ENCODE data around the gene L2HGDH. TPM values are rescaled to one million over a fixed set of nuclear protein-coding genes. Genes with fewer than 3 reads are reported as not detected.

Gene L2HGDH
- total RNA-seq, 1 experiment from 2014 or later: 16.9 TPM

DNA sequence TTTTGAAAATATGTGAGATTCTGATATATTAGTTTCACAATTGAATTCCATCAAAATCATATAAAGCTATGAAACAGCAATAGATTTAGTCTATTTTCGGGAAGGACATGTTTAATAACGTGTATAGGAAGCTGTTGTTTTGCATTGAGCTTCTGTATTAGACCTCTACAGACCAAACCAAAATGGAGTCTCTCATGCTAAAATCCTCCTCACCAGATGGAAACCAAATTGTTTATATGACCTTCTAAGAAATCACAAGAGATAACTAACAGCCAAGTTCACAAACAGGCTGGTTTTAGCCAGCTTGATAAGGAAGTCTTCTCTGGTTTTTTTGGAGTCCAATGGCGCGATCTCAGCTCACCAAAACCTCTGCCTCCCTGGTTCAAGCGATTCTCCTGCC, 23.9 kb downstream of the L2HGDH start:
- H3K4me2 ChIP-seq (ENCODE audit: low read length): no peak overlapping the region
- RAD21 ChIA-PET (ENCODE audit: low non-redundant PET in 1 of 2, low total read pairs in 2 of 2, uncharacterized antibody in 2 of 2, unreplicated experiment in 2 of 2): no interaction called here
- BruUV-seq (replicated peaks): no TSS peak

GRCh38 chr14:50285861-50286260, 26.2 kb downstream of the L2HGDH start:
- no peaks in the 10 kb centered on the region for H3K27me3 ChIP-seq (ENCODE audit: insufficient read depth, low read length)
- TF ChIP-seq CEBPB (IDR thresholded peaks at IDR 0.05; ENCODE audit: low read depth): no peak
- TF ChIP-seq, protein P1, sequence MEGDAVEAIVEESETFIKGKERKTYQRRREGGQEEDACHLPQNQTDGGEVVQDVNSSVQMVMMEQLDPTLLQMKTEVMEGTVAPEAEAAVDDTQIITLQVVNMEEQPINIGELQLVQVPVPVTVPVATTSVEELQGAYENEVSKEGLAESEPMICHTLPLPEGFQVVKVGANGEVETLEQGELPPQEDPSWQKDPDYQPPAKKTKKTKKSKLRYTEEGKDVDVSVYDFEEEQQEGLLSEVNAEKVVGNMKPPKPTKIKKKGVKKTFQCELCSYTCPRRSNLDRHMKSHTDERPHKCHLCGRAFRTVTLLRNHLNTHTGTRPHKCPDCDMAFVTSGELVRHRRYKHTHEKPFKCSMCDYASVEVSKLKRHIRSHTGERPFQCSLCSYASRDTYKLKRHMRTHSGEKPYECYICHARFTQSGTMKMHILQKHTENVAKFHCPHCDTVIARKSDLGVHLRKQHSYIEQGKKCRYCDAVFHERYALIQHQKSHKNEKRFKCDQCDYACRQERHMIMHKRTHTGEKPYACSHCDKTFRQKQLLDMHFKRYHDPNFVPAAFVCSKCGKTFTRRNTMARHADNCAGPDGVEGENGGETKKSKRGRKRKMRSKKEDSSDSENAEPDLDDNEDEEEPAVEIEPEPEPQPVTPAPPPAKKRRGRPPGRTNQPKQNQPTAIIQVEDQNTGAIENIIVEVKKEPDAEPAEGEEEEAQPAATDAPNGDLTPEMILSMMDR (IDR thresholded peaks at IDR 0.05 in 2 of 3, conservative IDR thresholded peaks at IDR 0.05 in 1 of 3; ENCODE audit: borderline replicate concordance in 1 of 3, insufficient read depth in 1 of 3, low read depth in 2 of 3, low read length in 2 of 3): no peak
- no peak for TF ChIP-seq SP1 (IDR thresholded peaks at IDR 0.05; ENCODE audit: low read depth)
- TF ChIP-seq TCF7L2 (IDR thresholded peaks at IDR 0.05; ENCODE audit: borderline replicate concordance, extremely low read depth, insufficient read depth, insufficient read length): no peak
- TF ChIP-seq ATF3 (IDR thresholded peaks at IDR 0.05): no peak
- no peak for TF ChIP-seq SRF (IDR thresholded peaks at IDR 0.05; ENCODE audit: low read depth)
- TF ChIP-seq, protein P2, sequence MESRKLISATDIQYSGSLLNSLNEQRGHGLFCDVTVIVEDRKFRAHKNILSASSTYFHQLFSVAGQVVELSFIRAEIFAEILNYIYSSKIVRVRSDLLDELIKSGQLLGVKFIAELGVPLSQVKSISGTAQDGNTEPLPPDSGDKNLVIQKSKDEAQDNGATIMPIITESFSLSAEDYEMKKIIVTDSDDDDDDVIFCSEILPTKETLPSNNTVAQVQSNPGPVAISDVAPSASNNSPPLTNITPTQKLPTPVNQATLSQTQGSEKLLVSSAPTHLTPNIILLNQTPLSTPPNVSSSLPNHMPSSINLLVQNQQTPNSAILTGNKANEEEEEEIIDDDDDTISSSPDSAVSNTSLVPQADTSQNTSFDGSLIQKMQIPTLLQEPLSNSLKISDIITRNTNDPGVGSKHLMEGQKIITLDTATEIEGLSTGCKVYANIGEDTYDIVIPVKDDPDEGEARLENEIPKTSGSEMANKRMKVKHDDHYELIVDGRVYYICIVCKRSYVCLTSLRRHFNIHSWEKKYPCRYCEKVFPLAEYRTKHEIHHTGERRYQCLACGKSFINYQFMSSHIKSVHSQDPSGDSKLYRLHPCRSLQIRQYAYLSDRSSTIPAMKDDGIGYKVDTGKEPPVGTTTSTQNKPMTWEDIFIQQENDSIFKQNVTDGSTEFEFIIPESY (IDR thresholded peaks at IDR 0.05; ENCODE audit: extremely low read depth, insufficient replicate concordance, low read length): no peak
- TF ChIP-seq CBX3 (IDR thresholded peaks at IDR 0.05; ENCODE audit: low read depth): no peak
- no peaks in the 10 kb centered on the region for H4K20me1 ChIP-seq (ENCODE audit: insufficient read depth)
- BruUV-seq (replicated peaks): no TSS peak
- intact Hi-C loops (cut with micrococcal nuclease): no loop called here
- POLR2A ChIA-PET: no interaction called here
- no peak overlapping the region for H3K27ac ChIP-seq (ENCODE audit: low read depth, low read length)
- RAD21 ChIA-PET (ENCODE audit: low non-redundant PET in 1 of 2, low total read pairs in 2 of 2, uncharacterized antibody in 2 of 2, unreplicated experiment in 2 of 2): interaction anchor here in 1 of 2 experiments (0.6 kb wide), 1 partner anchor 84 kb away, joined by 3 read pairs; no protein-coding TSS in a partner anchor
- no peak overlapping the region for H2AFZ ChIP-seq (ENCODE audit: low read depth, low read length, poor library complexity, severe bottlenecking)
- H3K9me2 ChIP-seq (ENCODE audit: insufficient read depth): no peaks in the 10 kb centered on the region
- DNase-seq (ENCODE audit: low read depth, low spot score) (no peak), ATAC-seq (no peak)
- H3K4me3 ChIP-seq (replicated peaks in 1 of 2; ENCODE audit: low read depth in 1 of 2, low read length in 2 of 2): no peak overlapping the region
- H3K36me3 ChIP-seq (ENCODE audit: control insufficient read depth in 1 of 2, insufficient read depth in 2 of 2, low read length in 2 of 2): no peaks in the 10 kb centered on the region
- no peak overlapping the region for H3K9ac ChIP-seq (ENCODE audit: low read length)
- no peaks in the 10 kb centered on the region for H3K9me3 ChIP-seq (ENCODE audit: control insufficient read depth in 1 of 2, insufficient read depth in 1 of 2, low read depth in 1 of 2, low read length in 2 of 2)
- CTCF ChIA-PET: no interaction called here
- no peaks in the 10 kb centered on the region for H3K4me1 ChIP-seq (ENCODE audit: control insufficient read depth in 1 of 2, insufficient read depth in 2 of 2, low read length in 2 of 2)
- no peaks in the 10 kb centered on the region for H3K79me2 ChIP-seq (ENCODE audit: insufficient read depth, low read length)
- H3K4me2 ChIP-seq (ENCODE audit: low read length): no peak overlapping the region

More for the DNA sequence above, 23.9 kb downstream of the L2HGDH start:
- no peaks in the 10 kb centered on the region for H3K9me3 ChIP-seq (ENCODE audit: control insufficient read depth in 1 of 2, insufficient read depth in 1 of 2, low read depth in 1 of 2, low read length in 2 of 2)
- H2AFZ ChIP-seq (ENCODE audit: low read depth, low read length, poor library complexity, severe bottlenecking): no peak overlapping the region
- CTCF ChIA-PET: no interaction called here
- ATAC-seq (no peak), DNase-seq (ENCODE audit: low read depth, low spot score) (no peak)
- POLR2A ChIA-PET: no interaction called here
- H3K9ac ChIP-seq (ENCODE audit: low read length): no peak overlapping the region
- H3K79me2 ChIP-seq (ENCODE audit: insufficient read depth, low read length): no peaks in the 10 kb centered on the region
- H3K36me3 ChIP-seq (ENCODE audit: control insufficient read depth in 1 of 2, insufficient read depth in 2 of 2, low read length in 2 of 2): peaks cover 4 to 9% of the 10 kb centered on the region in 2 experiments; a peak in 2 of 4 replicates
- H3K4me1 ChIP-seq (ENCODE audit: control insufficient read depth in 1 of 2, insufficient read depth in 2 of 2, low read length in 2 of 2): no peaks in the 10 kb centered on the region
- H3K4me3 ChIP-seq (replicated peaks in 1 of 2; ENCODE audit: low read depth in 1 of 2, low read length in 2 of 2): no peak overlapping the region
- no peak overlapping the region for H3K27ac ChIP-seq (ENCODE audit: low read depth, low read length)
- no peaks in the 10 kb centered on the region for H3K27me3 ChIP-seq (ENCODE audit: insufficient read depth, low read length)
- intact Hi-C loops (cut with micrococcal nuclease): no loop called here
- H4K20me1 ChIP-seq (ENCODE audit: insufficient read depth): no peaks in the 10 kb centered on the region
- TF ChIP-seq YY1 (IDR thresholded peaks at IDR 0.05; ENCODE audit: extremely low read depth, insufficient replicate concordance, low read depth, low read length) (no peak), TCF7L2 (IDR thresholded peaks at IDR 0.05; ENCODE audit: borderline replicate concordance, extremely low read depth, insufficient read depth, insufficient read length) (no peak), CBX3 (IDR thresholded peaks at IDR 0.05; ENCODE audit: low read depth) (no peak), ZNF274 (IDR thresholded peaks at IDR 0.05; ENCODE audit: low read depth, low read length) (no peak), ZFX (IDR thresholded peaks at IDR 0.05) (no peak), SIN3A (IDR thresholded peaks at IDR 0.05; ENCODE audit: low read depth) (no peak), EZH2 (IDR thresholded peaks at IDR 0.05) (no peak), JUND (IDR thresholded peaks at IDR 0.05) (no peak), CEBPB (IDR thresholded peaks at IDR 0.05; ENCODE audit: low read depth) (no peak), POLR2A (IDR thresholded peaks at IDR 0.05; ENCODE audit: borderline replicate concordance, extremely low read depth, insufficient read depth, insufficient read length) (no peak)
- H3K9me2 ChIP-seq (ENCODE audit: insufficient read depth): no peaks in the 10 kb centered on the region

All from HCT116 (cell line).